ENCODE results near the gene NPAS2.

The NPAS2 gene

GRCh38 chr2:100987536-100987935, 167.6 kb downstream of the NPAS2 start:
- Histone ChIP-seq H3K36me3 (ENCODE audit: control insufficient read depth in 2 of 2, insufficient read depth in 2 of 2, low read length in 2 of 2) (peaks cover 0 to 5% of the 10 kb centered on the region in 2 donors), H3K4me3 (ENCODE audit: low read length in 2 of 2) (no peak overlapping the region), H3K27me3 (ENCODE audit: control insufficient read depth in 2 of 2, insufficient read depth in 2 of 2, low read length in 2 of 2) (no peaks in the 10 kb centered on the region), H3K27ac (ENCODE audit: low read depth in 2 of 2, low read length in 2 of 2) (no peak overlapping the region), H3K9ac (ENCODE audit: low read depth in 1 of 2, low read length in 2 of 2) (no peak overlapping the region), H3K9me3 (ENCODE audit: control insufficient read depth in 2 of 2, low read length in 2 of 2) (no peaks in the 10 kb centered on the region), H3K4me1 (ENCODE audit: control insufficient read depth in 2 of 2, insufficient read depth in 2 of 2, low read length in 2 of 2) (no peaks in the 10 kb centered on the region)

GRCh38 chr2:100987974-100988373, 168.0 kb downstream of the NPAS2 start:
- Histone ChIP-seq H3K9me3 (ENCODE audit: control insufficient read depth in 2 of 2, low read length in 2 of 2) (no peaks in the 10 kb centered on the region), H3K36me3 (ENCODE audit: control insufficient read depth in 2 of 2, insufficient read depth in 2 of 2, low read length in 2 of 2) (peaks cover 0 to 5% of the 10 kb centered on the region in 2 donors), H3K27me3 (ENCODE audit: control insufficient read depth in 2 of 2, insufficient read depth in 2 of 2, low read length in 2 of 2) (no peaks in the 10 kb centered on the region), H3K4me1 (ENCODE audit: control insufficient read depth in 2 of 2, insufficient read depth in 2 of 2, low read length in 2 of 2) (no peaks in the 10 kb centered on the region), H3K4me3 (ENCODE audit: low read length in 2 of 2) (no peak overlapping the region), H3K27ac (ENCODE audit: low read depth in 2 of 2, low read length in 2 of 2) (no peak overlapping the region), H3K9ac (ENCODE audit: low read depth in 1 of 2, low read length in 2 of 2) (no peak overlapping the region)

GRCh38 chr2:100988630-100989417, 168.9 kb downstream of the NPAS2 start:
- Histone ChIP-seq H3K4me3 (ENCODE audit: low read length in 2 of 2) (no peak overlapping the region), H3K36me3 (ENCODE audit: control insufficient read depth in 2 of 2, insufficient read depth in 2 of 2, low read length in 2 of 2) (peaks cover 0 to 5% of the 10 kb centered on the region in 2 donors), H3K27ac (ENCODE audit: low read depth in 2 of 2, low read length in 2 of 2) (no peak overlapping the region), H3K9me3 (ENCODE audit: control insufficient read depth in 2 of 2, low read length in 2 of 2) (no peaks in the 10 kb centered on the region), H3K4me1 (ENCODE audit: control insufficient read depth in 2 of 2, insufficient read depth in 2 of 2, low read length in 2 of 2) (no peaks in the 10 kb centered on the region), H3K9ac (ENCODE audit: low read depth in 1 of 2, low read length in 2 of 2) (no peak overlapping the region), H3K27me3 (ENCODE audit: control insufficient read depth in 2 of 2, insufficient read depth in 2 of 2, low read length in 2 of 2) (no peaks in the 10 kb centered on the region)

GRCh38 chr2:100989666-100990065, 169.7 kb downstream of the NPAS2 start:
- Histone ChIP-seq H3K9me3 (ENCODE audit: control insufficient read depth in 2 of 2, low read length in 2 of 2) (no peaks in the 10 kb centered on the region), H3K27ac (ENCODE audit: low read depth in 2 of 2, low read length in 2 of 2) (no peak overlapping the region), H3K9ac (ENCODE audit: low read depth in 1 of 2, low read length in 2 of 2) (no peak overlapping the region), H3K36me3 (ENCODE audit: control insufficient read depth in 2 of 2, insufficient read depth in 2 of 2, low read length in 2 of 2) (peaks cover 1 to 10% of the 10 kb centered on the region in 2 donors), H3K27me3 (ENCODE audit: control insufficient read depth in 2 of 2, insufficient read depth in 2 of 2, low read length in 2 of 2) (no peaks in the 10 kb centered on the region), H3K4me1 (ENCODE audit: control insufficient read depth in 2 of 2, insufficient read depth in 2 of 2, low read length in 2 of 2) (no peaks in the 10 kb centered on the region), H3K4me3 (ENCODE audit: low read length in 2 of 2) (no peak overlapping the region)

- Histone ChIP-seq H3K27ac (ENCODE audit: low read depth in 2 of 2, low read length in 2 of 2) (no peak overlapping the region), H3K4me1 (ENCODE audit: control insufficient read depth in 2 of 2, insufficient read depth in 2 of 2, low read length in 2 of 2) (no peaks in the 10 kb centered on the region), H3K36me3 (ENCODE audit: control insufficient read depth in 2 of 2, insufficient read depth in 2 of 2, low read length in 2 of 2) (peaks cover 4 to 13% of the 10 kb centered on the region in 2 donors), H3K27me3 (ENCODE audit: control insufficient read depth in 2 of 2, insufficient read depth in 2 of 2, low read length in 2 of 2) (no peaks in the 10 kb centered on the region), H3K9ac (ENCODE audit: low read depth in 1 of 2, low read length in 2 of 2) (no peak overlapping the region), H3K9me3 (ENCODE audit: control insufficient read depth in 2 of 2, low read length in 2 of 2) (no peaks in the 10 kb centered on the region), H3K4me3 (ENCODE audit: low read length in 2 of 2) (no peak overlapping the region)
Measured at GRCh38 chr2:100990166-100990565, 170.2 kb downstream of the NPAS2 start.

GRCh38 chr2:100990650-100991403, 170.9 kb downstream of the NPAS2 start:
- H3K27ac ChIP-seq (ENCODE audit: low read depth in 2 of 2, low read length in 2 of 2) = no peak overlapping the region
- H3K27me3 ChIP-seq (ENCODE audit: control insufficient read depth in 2 of 2, insufficient read depth in 2 of 2, low read length in 2 of 2) = no peaks in the 10 kb centered on the region
- H3K4me3 ChIP-seq (ENCODE audit: low read length in 2 of 2) = no peak overlapping the region
- H3K36me3 ChIP-seq (ENCODE audit: control insufficient read depth in 2 of 2, insufficient read depth in 2 of 2, low read length in 2 of 2) = peaks cover 9 to 13% of the 10 kb centered on the region in 2 donors
- no peaks in the 10 kb centered on the region for H3K9me3 ChIP-seq (ENCODE audit: control insufficient read depth in 2 of 2, low read length in 2 of 2)
- H3K9ac ChIP-seq (ENCODE audit: low read depth in 1 of 2, low read length in 2 of 2) = no peak overlapping the region
- H3K4me1 ChIP-seq (ENCODE audit: control insufficient read depth in 2 of 2, insufficient read depth in 2 of 2, low read length in 2 of 2) = no peaks in the 10 kb centered on the region

- H3K27ac ChIP-seq (ENCODE audit: low read depth in 2 of 2, low read length in 2 of 2) = no peak overlapping the region
- no peaks in the 10 kb centered on the region for H3K27me3 ChIP-seq (ENCODE audit: control insufficient read depth in 2 of 2, insufficient read depth in 2 of 2, low read length in 2 of 2)
- no peak overlapping the region for H3K4me3 ChIP-seq (ENCODE audit: low read length in 2 of 2)
- H3K9me3 ChIP-seq (ENCODE audit: control insufficient read depth in 2 of 2, low read length in 2 of 2) = no peaks in the 10 kb centered on the region
- no peak overlapping the region for H3K9ac ChIP-seq (ENCODE audit: low read depth in 1 of 2, low read length in 2 of 2)
- peaks cover 9 to 13% of the 10 kb centered on the region in 2 donors for H3K36me3 ChIP-seq (ENCODE audit: control insufficient read depth in 2 of 2, insufficient read depth in 2 of 2, low read length in 2 of 2)
- no peaks in the 10 kb centered on the region for H3K4me1 ChIP-seq (ENCODE audit: control insufficient read depth in 2 of 2, insufficient read depth in 2 of 2, low read length in 2 of 2)
Measured at GRCh38 chr2:100991404-100991773, 171.4 kb downstream of the NPAS2 start.

GRCh38 chr2:100992262-100992661, 172.3 kb downstream of the NPAS2 start:
- Histone ChIP-seq H3K27ac (ENCODE audit: low read depth in 2 of 2, low read length in 2 of 2) (no peak overlapping the region), H3K9ac (ENCODE audit: low read depth in 1 of 2, low read length in 2 of 2) (no peak overlapping the region), H3K4me3 (ENCODE audit: low read length in 2 of 2) (no peak overlapping the region), H3K9me3 (ENCODE audit: control insufficient read depth in 2 of 2, low read length in 2 of 2) (no peaks in the 10 kb centered on the region), H3K4me1 (ENCODE audit: control insufficient read depth in 2 of 2, insufficient read depth in 2 of 2, low read length in 2 of 2) (no peaks in the 10 kb centered on the region), H3K27me3 (ENCODE audit: control insufficient read depth in 2 of 2, insufficient read depth in 2 of 2, low read length in 2 of 2) (no peaks in the 10 kb centered on the region), H3K36me3 (ENCODE audit: control insufficient read depth in 2 of 2, insufficient read depth in 2 of 2, low read length in 2 of 2) (peaks cover 9 to 13% of the 10 kb centered on the region in 2 donors)

GRCh38 chr2:100993294-100993693, 173.4 kb downstream of the NPAS2 start:
- Histone ChIP-seq H3K4me1 (ENCODE audit: control insufficient read depth in 2 of 2, insufficient read depth in 2 of 2, low read length in 2 of 2) (no peaks in the 10 kb centered on the region), H3K36me3 (ENCODE audit: control insufficient read depth in 2 of 2, insufficient read depth in 2 of 2, low read length in 2 of 2) (peaks cover 9 to 13% of the 10 kb centered on the region in 2 donors), H3K9ac (ENCODE audit: low read depth in 1 of 2, low read length in 2 of 2) (no peak overlapping the region), H3K27me3 (ENCODE audit: control insufficient read depth in 2 of 2, insufficient read depth in 2 of 2, low read length in 2 of 2) (no peaks in the 10 kb centered on the region), H3K9me3 (ENCODE audit: control insufficient read depth in 2 of 2, low read length in 2 of 2) (no peaks in the 10 kb centered on the region), H3K27ac (ENCODE audit: low read depth in 2 of 2, low read length in 2 of 2) (no peak overlapping the region), H3K4me3 (ENCODE audit: low read length in 2 of 2) (no peak overlapping the region)

GRCh38 chr2:100995309-100996075, 175.6 kb downstream of the NPAS2 start:
- peaks cover 9 to 12% of the 10 kb centered on the region in 2 donors for H3K36me3 ChIP-seq (ENCODE audit: control insufficient read depth in 2 of 2, insufficient read depth in 2 of 2, low read length in 2 of 2)
- H3K4me3 ChIP-seq (ENCODE audit: low read length in 2 of 2) = no peak overlapping the region
- no peaks in the 10 kb centered on the region for H3K27me3 ChIP-seq (ENCODE audit: control insufficient read depth in 2 of 2, insufficient read depth in 2 of 2, low read length in 2 of 2)
- no peak overlapping the region for H3K27ac ChIP-seq (ENCODE audit: low read depth in 2 of 2, low read length in 2 of 2)
- H3K9me3 ChIP-seq (ENCODE audit: control insufficient read depth in 2 of 2, low read length in 2 of 2) = no peaks in the 10 kb centered on the region
- no peak overlapping the region for H3K9ac ChIP-seq (ENCODE audit: low read depth in 1 of 2, low read length in 2 of 2)
- no peaks in the 10 kb centered on the region for H3K4me1 ChIP-seq (ENCODE audit: control insufficient read depth in 2 of 2, insufficient read depth in 2 of 2, low read length in 2 of 2)
